ENCODE data around the gene ANKH. TPM values are rescaled to one million over a fixed set of nuclear protein-coding genes. Genes with fewer than 3 reads are reported as not detected.

The ANKH gene
- total RNA-seq, 1 experiment from 2014 or later: 13.9 TPM

DNA sequence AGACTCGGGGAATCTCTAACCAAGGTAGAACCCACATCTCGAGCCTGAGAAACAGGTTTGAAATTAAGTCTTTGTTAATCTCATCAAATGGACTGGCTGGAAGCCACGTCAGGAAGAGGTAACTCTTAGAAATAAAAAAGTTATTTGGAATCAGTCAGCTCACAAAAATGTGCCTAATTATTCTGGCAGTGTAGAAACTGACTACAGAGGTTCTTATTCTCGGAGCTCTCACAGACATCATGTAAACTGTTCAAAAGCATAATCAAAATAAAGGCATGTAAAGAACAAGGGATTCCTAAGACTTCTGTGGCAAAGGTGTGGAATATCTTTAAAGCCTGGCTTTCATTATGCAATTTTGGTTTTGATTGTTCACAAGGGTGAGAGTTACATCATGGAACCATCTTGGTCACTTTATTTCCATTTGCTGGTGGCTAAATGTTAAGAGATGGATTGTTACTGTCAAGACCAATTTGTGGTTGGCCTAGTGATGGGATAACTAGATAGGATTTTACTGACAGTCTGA is 121.9 kb downstream of the ANKH start:
- Histone ChIP-seq H3K27me3 (replicated peaks; ENCODE audit: insufficient read depth, low read depth, low read length, poor library complexity) (no peaks in the 10 kb centered on the region), H3K4me3 (ENCODE audit: low read depth, low read length, poor library complexity, severe bottlenecking) (no peak overlapping the region), H3K4me1 (ENCODE audit: insufficient read depth, low read length, poor library complexity, severe bottlenecking) (no peaks in the 10 kb centered on the region), H3K36me3 (ENCODE audit: insufficient read depth, low read length, poor library complexity, severe bottlenecking) (no peaks in the 10 kb centered on the region), H3K27ac (ENCODE audit: low read depth, low read length, poor library complexity, severe bottlenecking) (no peak overlapping the region), H3K9me3 (ENCODE audit: low read depth, low read length, poor library complexity, severe bottlenecking) (no peaks in the 10 kb centered on the region)
- CTCF ChIA-PET: no interaction called here
- TF ChIP-seq CTCF (conservative IDR thresholded peaks at IDR 0.05; ENCODE audit: low read depth, low read length) (no peak), EZH2 (IDR thresholded peaks at IDR 0.05; ENCODE audit: borderline replicate concordance, low read depth, low read length, poor library complexity, severe bottlenecking) (no peak)
- POLR2A ChIA-PET (ENCODE audit: low non-redundant PET): interaction anchor here (0.7 kb wide), 1 partner anchor 240 kb away, joined by 4 read pairs; no protein-coding TSS in a partner anchor
- no TSS peak for BruUV-seq (replicated peaks)
- no peak for DNase-seq (ENCODE audit: low spot score)
- intact Hi-C loops (cut with micrococcal nuclease; ENCODE audit: unreplicated experiment): no loop called here

DNA sequence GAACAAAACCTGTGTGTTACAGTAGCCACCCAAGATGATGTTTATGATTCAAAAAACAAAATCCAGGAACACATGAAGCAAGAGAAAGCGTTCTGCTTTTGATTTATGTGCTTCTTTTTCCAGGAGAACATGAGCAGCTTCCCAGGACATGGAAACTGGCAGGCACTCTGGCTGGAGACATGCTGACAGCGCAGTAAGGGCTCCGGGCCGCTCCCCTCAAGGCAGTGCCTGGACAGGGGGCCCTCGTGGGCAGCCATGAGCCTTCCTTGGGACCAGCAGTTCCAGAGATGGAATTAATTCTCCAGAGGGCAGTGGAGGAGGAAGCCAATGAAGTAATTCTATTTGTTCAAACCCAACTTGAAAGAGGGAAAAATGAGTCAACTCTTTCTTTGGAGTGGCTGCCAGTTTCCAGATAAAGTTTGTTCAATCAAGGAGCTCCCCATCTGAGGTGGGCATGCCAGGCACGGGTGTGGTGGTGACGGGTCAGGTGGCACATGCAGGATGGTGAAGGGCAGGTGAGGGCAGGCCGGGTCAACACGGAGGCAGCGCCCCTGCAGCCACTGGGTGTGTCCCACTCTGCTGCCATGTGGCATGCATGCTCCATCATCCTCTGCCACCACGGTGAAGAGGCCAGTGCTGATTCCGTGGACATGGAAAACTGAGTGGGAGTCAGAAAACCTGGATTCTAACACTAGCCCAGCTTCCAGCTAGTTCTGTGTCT is 123.2 kb downstream of the ANKH start:
- H3K36me3 ChIP-seq (ENCODE audit: insufficient read depth, low read length, poor library complexity, severe bottlenecking): no peaks in the 10 kb centered on the region
- H3K4me3 ChIP-seq (ENCODE audit: low read depth, low read length, poor library complexity, severe bottlenecking): no peak overlapping the region
- no peaks in the 10 kb centered on the region for H3K27me3 ChIP-seq (replicated peaks; ENCODE audit: insufficient read depth, low read depth, low read length, poor library complexity)
- no peaks in the 10 kb centered on the region for H3K4me1 ChIP-seq (ENCODE audit: insufficient read depth, low read length, poor library complexity, severe bottlenecking)
- no TSS peak for BruUV-seq (replicated peaks)
- ChIA-PET POLR2A (ENCODE audit: low non-redundant PET) (no interaction called here), CTCF (interaction anchor here (0.7 kb wide), 1 partner anchor 870 kb away, joined by 4 read pairs; no protein-coding TSS in a partner anchor)
- no peak for DNase-seq (ENCODE audit: low spot score)
- H3K9me3 ChIP-seq (ENCODE audit: low read depth, low read length, poor library complexity, severe bottlenecking): no peaks in the 10 kb centered on the region
- no peak overlapping the region for H3K27ac ChIP-seq (ENCODE audit: low read depth, low read length, poor library complexity, severe bottlenecking)
- TF ChIP-seq EZH2 (IDR thresholded peaks at IDR 0.05; ENCODE audit: borderline replicate concordance, low read depth, low read length, poor library complexity, severe bottlenecking) (no peak), CTCF (conservative IDR thresholded peaks at IDR 0.05; ENCODE audit: low read depth, low read length) (no peak)
- intact Hi-C loops (cut with micrococcal nuclease; ENCODE audit: unreplicated experiment): no loop called here

DNA sequence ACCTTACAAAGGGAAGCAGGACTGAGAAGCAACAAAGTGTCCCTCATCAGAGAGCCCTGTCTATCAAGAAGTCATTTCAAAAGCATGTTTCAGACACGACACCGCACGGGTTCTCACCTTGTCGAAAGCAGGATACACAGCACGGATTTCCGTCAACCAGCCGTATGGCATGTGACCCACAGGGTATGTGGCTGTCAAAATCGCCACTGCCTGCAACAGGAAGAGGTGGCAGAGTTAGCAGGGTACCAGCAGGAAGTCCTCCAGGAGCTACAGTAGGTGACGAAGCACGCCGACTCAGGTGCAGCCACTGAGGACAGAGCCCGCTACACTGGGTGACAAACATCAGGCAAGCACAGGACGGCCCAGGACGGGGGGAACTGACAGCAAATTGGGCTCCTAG is 125.8 kb downstream of the ANKH start:
- Histone ChIP-seq H3K27me3 (replicated peaks; ENCODE audit: insufficient read depth, low read depth, low read length, poor library complexity) (no peaks in the 10 kb centered on the region), H3K9me3 (ENCODE audit: low read depth, low read length, poor library complexity, severe bottlenecking) (no peaks in the 10 kb centered on the region), H3K4me3 (ENCODE audit: low read depth, low read length, poor library complexity, severe bottlenecking) (no peak overlapping the region), H3K4me1 (ENCODE audit: insufficient read depth, low read length, poor library complexity, severe bottlenecking) (no peaks in the 10 kb centered on the region), H3K27ac (ENCODE audit: low read depth, low read length, poor library complexity, severe bottlenecking) (no peak overlapping the region), H3K36me3 (ENCODE audit: insufficient read depth, low read length, poor library complexity, severe bottlenecking) (no peaks in the 10 kb centered on the region)
- BruUV-seq (replicated peaks): no TSS peak
- POLR2A ChIA-PET (ENCODE audit: low non-redundant PET): no interaction called here
- TF ChIP-seq EZH2 (IDR thresholded peaks at IDR 0.05; ENCODE audit: borderline replicate concordance, low read depth, low read length, poor library complexity, severe bottlenecking): no peak
- no peak for TF ChIP-seq CTCF (conservative IDR thresholded peaks at IDR 0.05; ENCODE audit: low read depth, low read length)
- no peak for DNase-seq (ENCODE audit: low spot score)
- CTCF ChIA-PET: no interaction called here
- intact Hi-C loops (cut with micrococcal nuclease; ENCODE audit: unreplicated experiment): no loop called here
